Activated T-cell treated with anti-CD3 and anti-CD28 coated beads for 24 hours (primary cell): ENCODE data around the gene GNG14.
"Not testable (repeated sequence)": the region's sequence is repeated elsewhere in the genome, so short reads cannot be mapped to it uniquely, and the experiment has no call there.

ENCODE experiments used
- DNase-seq: peaks from one replicate; pipeline ENCODE4 v3.0.0-alpha.2; 2020; ENCODE audit warnings: low read depth

The GNG14 gene

GRCh38 chr19:12667731-12668302 lies 20.0 kb upstream of the GNG14 start:
- no peak for DNase-seq

- no peak for DNase-seq
Measured at GRCh38 chr19:12668346-12668745, 19.5 kb upstream of the GNG14 start.

- peak; percentile 39 for DNase-seq
Measured at GRCh38 chr19:12668932-12669269, 18.9 kb upstream of the GNG14 start.

- DNase-seq, result peak; percentile 68
Measured at GRCh38 chr19:12669270-12670158, 18.3 kb upstream of the GNG14 start.

- no peak for DNase-seq
Measured at GRCh38 chr19:12670159-12670928, 17.5 kb upstream of the GNG14 start.

GRCh38 chr19:12672744-12673143 lies 15.1 kb upstream of the GNG14 start:
- DNase-seq, result no peak

- DNase-seq, result no peak
Measured at GRCh38 chr19:12675399-12675798, 12.4 kb upstream of the GNG14 start.

GRCh38 chr19:12675940-12676339 lies 11.9 kb upstream of the GNG14 start:
- DNase-seq, result no peak

- peak; percentile 79 for DNase-seq
Measured at GRCh38 chr19:12676384-12676792, 11.4 kb upstream of the GNG14 start.

- no peak for DNase-seq
Measured at GRCh38 chr19:12676928-12677327, 10.9 kb upstream of the GNG14 start.

- not testable (repeated sequence) for DNase-seq
Measured at GRCh38 chr19:12678039-12678438, 9.8 kb upstream of the GNG14 start.

- DNase-seq, result no peak
Measured at GRCh38 chr19:12680034-12680433, 7.8 kb upstream of the GNG14 start.

- peak; percentile 87 for DNase-seq
Measured at GRCh38 chr19:12681074-12681987, 6.5 kb upstream of the GNG14 start, which contains the start of gene DHPS. DHPS (minus strand) TSS chr19:12681880; CDS start chr19:12681766, 114 bp downstream.

- DNase-seq, result no peak
Measured at GRCh38 chr19:12685831-12686230, 2.0 kb upstream of the GNG14 start.

- no peak for DNase-seq
Measured at GRCh38 chr19:12689012-12689411, 1.2 kb downstream of the GNG14 start.

- DNase-seq, result no peak
Measured at GRCh38 chr19:12689581-12690216, 1.9 kb downstream of the GNG14 start.

- DNase-seq, result no peak
Measured at GRCh38 chr19:12692960-12693359, 5.2 kb downstream of the GNG14 start.

GRCh38 chr19:12694641-12695040 lies 6.8 kb downstream of the GNG14 start:
- no peak for DNase-seq

GRCh38 chr19:12695096-12695495 lies 7.3 kb downstream of the GNG14 start:
- no peak for DNase-seq

- DNase-seq, result no peak
Measured at GRCh38 chr19:12695514-12695913, 7.7 kb downstream of the GNG14 start.

- no peak for DNase-seq
Measured at GRCh38 chr19:12695997-12696365, 8.2 kb downstream of the GNG14 start.
